ENCODE measurements around the gene CREB3L2.
"Not testable (repeated sequence)": the region's sequence is repeated elsewhere in the genome, so short reads cannot be mapped to it uniquely, and the experiment has no call there.

The CREB3L2 gene

DNA sequence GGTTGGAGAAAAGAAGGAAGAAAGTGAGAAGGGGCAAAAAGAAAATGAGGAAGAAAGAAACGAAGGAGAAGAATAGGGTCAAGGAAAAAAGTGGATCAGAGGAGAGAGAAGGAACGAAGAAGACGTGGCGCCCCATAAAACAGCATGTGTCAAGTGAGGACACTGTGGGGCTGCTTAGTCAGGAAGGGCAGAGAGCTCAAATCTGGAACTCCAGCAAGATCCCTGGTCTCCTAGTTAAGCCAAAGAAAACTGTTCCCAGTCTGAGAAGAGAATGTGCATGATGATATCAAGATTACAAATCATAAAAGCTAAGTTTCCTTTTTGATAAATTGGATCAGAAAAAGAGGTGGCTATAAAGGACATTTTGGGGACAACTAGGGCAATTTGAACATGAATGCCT is 33.0 kb downstream of the CREB3L2 start:
- DNase-seq (ENCODE audit: low spot score), result no peak

DNA sequence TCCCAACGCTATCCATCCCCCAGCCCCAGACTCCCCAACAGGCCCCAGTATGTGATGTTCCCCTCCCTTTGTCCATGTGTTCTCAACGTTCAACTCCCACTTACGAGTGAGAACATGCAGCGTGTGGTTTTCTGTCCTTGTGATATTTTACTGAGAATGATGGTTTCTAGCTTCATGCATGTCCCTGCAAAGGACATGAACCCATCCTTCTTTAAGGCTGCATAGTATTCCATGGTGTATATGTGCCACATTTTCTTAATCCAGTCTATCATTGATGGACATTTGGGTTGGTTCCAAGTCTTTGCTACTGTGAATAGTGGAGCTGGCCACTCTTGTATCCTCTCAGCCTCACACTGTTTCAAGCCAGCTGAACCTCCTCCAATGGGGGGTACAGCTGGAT is 33.5 kb downstream of the CREB3L2 start:
- DNase-seq (ENCODE audit: low spot score), result not testable (repeated sequence)

- DNase-seq (ENCODE audit: low spot score), result no peak
Observed at GRCh38 chr7:137967143-137968018, 34.5 kb downstream of the CREB3L2 start.

- DNase-seq (ENCODE audit: low spot score), result no peak
Observed at GRCh38 chr7:137966641-137967142, 35.2 kb downstream of the CREB3L2 start.

- no peak for DNase-seq (ENCODE audit: low spot score)
Observed at GRCh38 chr7:137965942-137966640, 35.8 kb downstream of the CREB3L2 start.

DNA sequence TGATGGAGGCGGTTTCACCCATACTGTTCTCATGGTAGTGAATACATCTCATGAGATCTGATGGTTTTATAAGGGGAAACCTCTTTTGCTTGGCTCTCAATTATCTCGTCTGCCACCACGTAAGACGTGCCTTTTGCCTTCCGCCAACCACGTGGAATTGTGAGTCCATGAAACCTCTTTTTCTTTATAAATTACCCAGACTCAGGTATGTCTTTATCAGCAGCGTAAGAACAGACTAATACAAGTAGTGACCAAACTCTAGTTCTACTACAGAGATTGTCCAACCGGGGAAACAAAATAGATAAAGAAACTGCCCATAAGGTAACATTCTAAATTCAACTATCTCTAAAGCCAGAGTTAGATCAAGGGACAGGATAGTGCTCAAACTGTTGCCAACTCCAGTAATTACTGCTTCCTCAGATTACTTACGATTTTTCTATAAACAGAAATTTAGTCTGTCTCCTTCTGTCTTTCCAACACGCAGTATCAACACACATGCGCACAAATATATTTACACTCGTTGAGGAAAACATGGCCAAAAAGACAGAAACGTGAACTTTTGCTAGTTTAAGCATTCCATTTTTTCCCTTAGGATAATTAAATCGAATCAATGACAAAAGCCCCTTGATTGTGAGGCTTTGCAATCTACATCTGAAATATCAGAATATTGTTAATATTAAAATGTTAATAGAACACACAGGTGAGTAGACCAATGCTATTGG is 36.9 kb downstream of the CREB3L2 start:
- no peak for DNase-seq (ENCODE audit: low spot score)

DNA sequence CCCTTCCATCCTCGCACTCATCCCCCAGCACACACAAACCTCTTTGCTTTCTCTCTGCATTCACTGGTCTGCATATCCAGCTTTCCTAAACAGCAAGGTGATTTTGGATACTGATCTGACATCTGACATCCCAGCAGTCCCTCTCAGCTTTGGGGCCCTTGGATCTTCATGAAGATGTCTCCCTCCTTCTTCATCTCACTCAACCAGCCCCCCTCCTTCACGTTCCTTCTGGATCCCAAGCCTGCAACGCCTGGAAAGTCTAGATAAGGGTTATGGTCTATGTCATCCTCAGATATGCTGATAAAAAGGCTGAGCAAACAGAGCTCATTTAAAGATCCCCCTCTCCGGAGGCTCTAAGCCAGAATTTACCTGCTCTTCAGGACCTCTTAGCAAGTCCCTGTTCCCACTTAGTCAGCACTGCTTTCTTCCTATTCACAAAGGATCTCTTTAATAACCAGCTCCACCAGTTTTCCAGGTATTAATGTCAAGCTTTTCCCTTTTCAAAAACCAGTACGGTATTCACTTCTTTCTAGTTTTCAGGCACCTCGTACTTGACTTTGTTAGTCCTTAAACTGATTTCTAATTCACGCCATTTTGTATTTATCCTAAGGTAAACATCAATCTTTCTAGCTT is 38.9 kb downstream of the CREB3L2 start:
- no peak for DNase-seq (ENCODE audit: low spot score)

DNA sequence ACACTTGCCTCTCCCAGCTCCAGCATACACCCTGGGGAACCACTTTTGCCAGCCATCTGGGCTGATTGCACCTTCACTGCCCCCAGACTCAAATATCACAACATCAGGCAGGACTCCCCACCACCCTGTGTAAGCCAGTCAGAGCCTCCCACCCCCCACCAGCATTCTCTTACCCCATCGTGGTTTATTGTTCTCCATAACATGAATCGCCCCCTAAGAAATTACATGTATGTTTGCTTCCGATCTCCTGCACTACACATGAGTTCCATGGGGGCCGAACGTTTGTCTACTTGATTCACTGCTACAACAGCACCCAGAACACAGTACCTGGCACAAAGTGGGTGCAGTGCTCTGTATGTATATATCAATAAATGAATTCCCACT is 39.4 kb downstream of the CREB3L2 start:
- DNase-seq (ENCODE audit: low spot score), result no peak

DNA sequence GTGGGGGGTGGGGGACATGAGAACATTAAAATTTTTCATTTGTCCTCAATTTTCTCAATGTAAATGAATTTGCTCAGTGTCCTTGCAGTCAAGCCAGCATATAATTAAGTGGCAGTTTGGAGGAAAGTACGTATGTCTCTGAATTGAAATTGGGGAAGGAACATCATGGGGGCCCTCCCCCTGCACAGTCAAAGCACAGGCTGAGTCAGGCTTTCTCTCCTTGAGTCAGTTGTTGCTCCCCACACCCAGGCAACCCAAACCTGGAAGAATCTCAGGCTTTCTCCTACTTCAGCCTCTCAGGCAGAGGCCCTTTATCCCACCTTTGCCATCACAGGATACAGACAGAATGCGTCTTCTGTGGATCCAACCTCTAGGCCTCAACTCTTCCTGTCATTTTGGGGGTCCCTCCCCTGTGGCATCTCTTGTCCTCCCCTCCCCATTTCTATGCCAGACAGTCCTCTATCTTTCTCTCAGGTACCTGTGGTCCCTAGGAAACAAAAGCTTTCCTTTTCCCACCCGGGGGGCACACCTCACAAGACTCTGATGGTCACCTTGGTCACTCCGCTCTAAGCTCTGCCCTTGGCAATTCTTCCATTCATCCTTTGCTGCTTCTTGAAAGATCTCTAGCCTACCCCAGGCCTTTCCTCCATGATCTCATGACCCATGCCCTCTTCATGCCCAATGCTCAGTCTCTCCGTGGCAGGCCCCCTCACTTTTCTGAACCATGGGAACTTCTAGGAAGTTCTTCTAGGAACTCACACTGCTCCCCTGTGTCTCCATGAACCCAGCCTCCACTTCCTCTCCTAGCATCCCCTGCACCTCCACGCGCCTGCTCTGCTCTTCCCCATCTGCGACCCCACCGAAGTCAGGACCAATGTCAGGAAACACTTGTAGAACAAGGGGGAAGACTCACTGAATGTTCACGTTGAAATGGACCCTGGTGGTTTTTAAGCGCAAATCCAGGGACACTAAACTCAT is 40.4 kb downstream of the CREB3L2 start:
- no peak for DNase-seq (ENCODE audit: low spot score)

DNA sequence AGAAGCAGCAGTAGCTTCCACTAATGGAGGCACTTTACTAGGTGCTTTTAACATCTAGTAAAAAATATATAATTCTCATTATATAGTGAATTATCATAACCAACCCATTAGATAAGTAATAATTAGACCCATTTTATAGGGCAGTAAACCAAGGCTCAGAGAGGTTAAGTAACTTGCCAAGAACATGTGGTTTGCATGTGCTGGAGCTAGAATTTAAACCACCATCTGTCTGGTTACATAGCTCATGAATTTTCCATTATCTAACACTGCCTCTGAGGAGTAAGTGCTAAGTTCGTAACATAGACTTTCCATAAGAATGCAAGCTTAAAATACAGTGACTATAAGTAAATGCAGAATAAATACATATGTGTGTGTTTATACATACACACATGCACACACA is 41.9 kb downstream of the CREB3L2 start:
- no peak for DNase-seq (ENCODE audit: low spot score)

DNA sequence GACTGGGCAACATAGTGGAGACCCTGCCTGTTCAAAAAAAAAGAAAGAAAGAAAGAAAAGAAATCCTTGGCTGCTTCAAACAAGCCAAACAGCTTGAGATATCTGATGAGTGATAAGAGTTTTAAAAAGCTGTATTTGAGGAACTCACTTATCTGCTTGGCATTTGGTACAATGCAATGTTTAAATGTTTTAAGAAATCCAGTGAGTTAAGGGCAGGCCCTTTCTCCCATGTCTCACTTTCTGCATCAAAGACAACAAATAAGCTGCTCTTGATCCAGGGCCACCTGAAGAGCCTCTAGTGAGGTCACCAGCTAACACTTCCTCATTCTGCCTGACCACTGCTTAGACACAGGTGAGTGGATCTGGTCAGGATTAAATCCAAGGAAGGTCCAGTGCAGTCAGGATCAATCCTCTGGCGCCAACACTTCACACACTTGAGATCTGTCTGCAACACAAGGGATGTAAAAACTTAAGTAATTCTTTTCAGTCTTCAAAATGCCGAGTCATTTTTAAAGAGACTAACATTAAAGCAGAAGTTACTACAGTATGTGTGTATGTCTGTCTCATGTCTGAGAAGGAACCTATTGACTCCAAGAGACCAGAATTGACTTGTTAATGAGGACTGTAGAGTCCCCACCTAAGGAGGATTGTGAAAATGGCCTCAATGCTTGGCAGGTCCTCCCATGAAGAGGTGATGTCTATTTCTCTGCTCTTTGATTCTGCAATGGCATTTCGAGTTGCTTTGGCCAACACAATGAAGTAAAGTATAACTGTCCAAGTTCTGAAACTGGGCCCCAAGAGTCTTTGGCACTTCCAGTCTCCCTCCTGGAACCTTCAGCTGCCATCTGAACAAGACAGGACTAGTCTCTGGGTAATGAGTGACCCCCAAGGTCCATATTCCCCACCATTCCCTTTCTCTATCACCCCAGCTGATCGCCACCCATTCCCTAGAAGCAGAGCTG is 43.1 kb downstream of the CREB3L2 start:
- no peak for DNase-seq (ENCODE audit: low spot score)

GRCh38 chr7:137957887-137958286 is 44.0 kb downstream of the CREB3L2 start:
- DNase-seq (ENCODE audit: low spot score), result no peak

DNA sequence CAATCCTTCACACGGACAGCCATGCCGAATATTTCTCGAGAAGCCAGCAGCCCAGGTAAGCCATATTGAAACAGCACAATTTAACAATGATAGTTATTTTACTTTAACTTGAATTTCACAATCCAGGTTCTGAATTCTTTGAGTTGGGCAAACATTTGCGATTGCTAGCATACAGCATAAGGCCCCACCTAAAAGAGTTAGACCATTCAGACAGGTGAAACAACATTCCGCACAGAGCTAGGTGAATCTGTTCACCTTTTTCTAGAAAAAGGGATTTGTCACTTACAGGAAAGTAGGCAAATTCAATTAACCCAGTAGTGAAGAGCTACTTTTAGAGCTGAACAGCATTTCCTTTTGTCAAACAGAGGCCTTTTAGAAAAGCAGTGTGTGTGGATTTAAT is 45.3 kb downstream of the CREB3L2 start:
- no peak for DNase-seq (ENCODE audit: low spot score)

GRCh38 chr7:137956183-137956582 is 45.7 kb downstream of the CREB3L2 start:
- DNase-seq (ENCODE audit: low spot score), result no peak

DNA sequence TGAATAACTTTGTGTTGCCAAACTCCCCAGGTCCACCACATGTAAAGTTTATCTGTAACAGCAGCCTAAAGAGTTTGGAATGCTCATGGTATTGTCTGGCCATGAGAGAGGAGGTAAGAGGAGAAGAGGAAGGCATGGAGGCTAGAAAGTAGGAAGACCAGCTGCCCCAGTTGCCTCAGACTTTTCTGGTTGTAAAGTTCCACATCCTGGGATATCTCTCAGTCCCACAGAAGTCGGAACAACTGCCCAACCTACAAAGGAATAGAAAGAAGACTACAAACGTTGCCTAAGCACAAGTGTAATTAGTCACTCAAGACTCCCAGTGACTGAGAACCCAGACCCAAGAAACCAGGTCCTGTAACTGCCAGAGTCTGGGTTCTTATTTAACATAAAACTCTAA is 47.3 kb downstream of the CREB3L2 start:
- DNase-seq (ENCODE audit: low spot score), result no peak

DNA sequence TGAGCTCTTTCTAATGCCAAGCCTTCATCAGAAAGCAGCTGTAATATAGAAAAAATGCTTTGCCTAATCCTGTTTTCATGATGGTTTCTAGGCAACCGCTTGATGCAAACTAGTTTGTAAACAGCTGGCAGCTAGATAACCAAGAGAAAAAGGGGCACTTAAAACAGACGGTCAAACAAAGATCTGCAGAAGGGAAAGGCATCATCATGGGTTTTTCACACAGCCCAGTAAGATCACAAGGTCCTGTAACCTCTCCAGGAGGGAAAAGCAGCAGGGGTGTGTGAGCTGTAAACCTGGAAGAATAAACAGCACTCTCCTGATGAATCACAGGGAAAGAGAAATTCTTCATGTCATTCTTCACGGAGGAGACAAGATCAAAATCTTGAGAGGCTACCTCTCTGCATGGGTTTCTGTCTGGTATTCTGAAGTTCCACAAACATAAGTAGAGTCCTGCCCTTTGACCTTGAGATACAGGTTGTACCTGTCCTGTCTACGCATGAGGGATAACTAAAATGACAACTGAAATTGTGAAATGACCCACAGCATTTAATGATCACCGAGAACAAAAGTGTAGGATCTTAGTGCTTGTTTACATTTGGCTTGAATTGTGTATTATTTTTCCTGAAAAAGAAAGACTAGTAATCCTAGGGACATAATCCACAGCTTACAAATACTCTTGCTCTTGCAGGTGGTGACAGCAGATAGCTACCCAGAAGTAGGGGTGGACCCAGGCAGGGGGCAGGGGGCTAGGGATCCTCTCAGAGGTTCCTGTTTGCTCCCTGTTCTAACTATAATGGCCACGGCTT is 48.0 kb downstream of the CREB3L2 start:
- no peak for DNase-seq (ENCODE audit: low spot score)

DNA sequence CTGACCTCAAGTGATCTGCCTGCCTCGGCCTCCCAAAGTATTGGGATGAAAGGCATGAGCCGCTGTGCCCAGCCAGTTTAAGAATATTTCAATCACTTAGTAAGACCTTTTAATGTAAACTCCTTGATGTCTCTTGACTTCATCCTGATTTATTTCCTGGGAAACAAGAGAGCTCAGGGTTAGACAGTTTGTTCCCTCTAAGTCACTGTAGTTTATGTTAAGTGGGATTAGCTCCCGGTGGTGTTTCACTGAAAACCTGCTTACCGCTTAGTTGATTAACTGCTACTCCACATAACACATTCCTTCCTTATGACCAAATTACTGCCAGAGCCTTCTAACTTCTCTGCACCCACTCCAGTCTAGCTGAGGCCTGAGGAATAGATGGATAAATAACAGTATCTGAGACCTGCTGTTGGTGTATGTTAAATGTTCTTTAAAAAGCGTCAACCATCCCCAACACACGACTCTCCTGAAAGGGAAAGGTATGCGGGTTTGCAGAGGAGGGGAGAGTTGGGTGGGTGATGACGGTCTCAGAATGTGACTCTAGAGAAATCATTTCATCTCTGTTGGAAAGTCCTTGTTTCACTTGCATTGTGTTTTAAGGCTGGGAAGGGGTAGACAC is 48.7 kb downstream of the CREB3L2 start:
- DNase-seq (ENCODE audit: low spot score), result no peak

GRCh38 chr7:137952426-137952805 is 49.5 kb downstream of the CREB3L2 start:
- DNase-seq (ENCODE audit: low spot score), result no peak

Measured in hepatic stellate cell (primary cell).